HG02798 (cell line): ENCODE data around the gene TMPRSS13.
"Not testable (repeated sequence)": the region's sequence is repeated elsewhere in the genome, so short reads cannot be mapped to it uniquely, and the experiment has no call there.

Experiments used
- ATAC-seq: cut with Tn5 transposase; IDR thresholded peaks from one replicate; pipeline ENCODE4 v1.9.1; 2021; ENCODE audit warnings: mild to moderate bottlenecking; ENCODE audit not compliant: unreplicated experiment, poor library complexity

The TMPRSS13 gene

DNA sequence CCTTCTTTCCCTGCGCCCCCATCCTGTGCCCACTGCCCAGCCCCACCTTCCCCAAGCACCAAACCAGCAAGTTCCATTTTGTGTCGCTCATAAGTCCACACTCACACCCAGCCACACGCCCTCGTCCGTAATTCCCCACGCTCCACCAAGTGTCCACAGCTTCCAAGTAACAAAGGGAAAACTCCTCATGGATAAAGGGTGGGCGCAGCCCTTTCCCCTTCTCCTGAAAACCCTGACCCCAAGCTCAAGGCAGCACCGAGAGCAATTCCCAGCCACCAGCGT lies 53.2 kb downstream of the TMPRSS13 start:
- ATAC-seq, result no peak

DNA sequence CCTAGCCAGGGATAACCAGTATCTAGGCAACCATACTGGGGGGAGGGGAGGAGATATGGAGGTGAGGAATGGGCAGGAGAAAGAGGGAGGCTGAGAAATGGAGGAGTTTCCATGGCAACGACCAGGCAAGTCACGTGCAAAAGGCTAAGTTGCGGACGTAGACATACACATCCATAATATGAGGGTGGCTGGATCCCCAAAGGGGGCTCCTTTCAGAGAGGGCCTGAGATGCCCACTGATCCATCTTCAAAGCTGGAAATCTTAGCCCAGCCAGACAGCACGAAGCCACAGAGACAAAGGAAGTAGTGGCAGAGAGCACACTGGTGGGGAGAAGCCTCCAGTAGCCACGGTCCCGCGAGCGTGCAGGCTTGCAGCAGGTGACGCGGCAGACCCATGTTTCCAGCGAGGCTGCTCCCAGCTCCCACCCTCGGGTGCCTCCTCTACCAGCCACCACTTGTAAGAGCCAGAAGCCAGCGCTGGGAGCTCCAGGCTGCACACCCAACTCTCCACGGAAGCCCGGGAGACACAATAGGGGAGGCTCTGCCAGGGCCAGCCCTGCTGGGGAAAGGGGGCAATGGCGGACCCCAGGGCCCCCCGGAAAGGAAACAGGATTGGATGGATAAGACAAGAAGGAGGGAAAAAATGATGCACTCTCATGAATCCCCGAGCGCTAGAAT lies 53.7 kb downstream of the TMPRSS13 start:
- no peak for ATAC-seq

DNA sequence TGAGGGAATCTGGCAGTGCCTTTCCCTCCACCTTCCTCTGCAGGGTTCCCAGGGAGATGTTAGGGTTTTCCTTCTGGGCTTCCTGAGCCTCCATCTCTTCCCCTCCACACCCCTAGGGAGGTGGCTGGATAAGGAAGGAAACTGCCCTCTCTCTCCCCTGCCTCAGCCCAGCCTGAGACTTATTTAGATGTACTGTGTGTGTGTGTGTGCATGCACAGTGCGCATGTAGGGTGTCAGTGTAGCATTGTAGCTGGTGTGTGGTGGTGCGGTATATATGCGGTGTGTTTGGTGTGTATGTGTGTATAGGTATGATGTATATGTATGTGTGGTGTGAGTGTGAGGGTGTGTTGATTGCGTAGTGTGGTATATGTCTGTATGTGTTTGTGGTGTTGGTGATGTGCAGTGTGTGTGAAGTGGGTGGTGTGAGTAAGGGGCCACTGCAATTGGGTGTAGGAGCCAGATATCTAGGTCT lies 54.3 kb downstream of the TMPRSS13 start:
- no peak for ATAC-seq

DNA sequence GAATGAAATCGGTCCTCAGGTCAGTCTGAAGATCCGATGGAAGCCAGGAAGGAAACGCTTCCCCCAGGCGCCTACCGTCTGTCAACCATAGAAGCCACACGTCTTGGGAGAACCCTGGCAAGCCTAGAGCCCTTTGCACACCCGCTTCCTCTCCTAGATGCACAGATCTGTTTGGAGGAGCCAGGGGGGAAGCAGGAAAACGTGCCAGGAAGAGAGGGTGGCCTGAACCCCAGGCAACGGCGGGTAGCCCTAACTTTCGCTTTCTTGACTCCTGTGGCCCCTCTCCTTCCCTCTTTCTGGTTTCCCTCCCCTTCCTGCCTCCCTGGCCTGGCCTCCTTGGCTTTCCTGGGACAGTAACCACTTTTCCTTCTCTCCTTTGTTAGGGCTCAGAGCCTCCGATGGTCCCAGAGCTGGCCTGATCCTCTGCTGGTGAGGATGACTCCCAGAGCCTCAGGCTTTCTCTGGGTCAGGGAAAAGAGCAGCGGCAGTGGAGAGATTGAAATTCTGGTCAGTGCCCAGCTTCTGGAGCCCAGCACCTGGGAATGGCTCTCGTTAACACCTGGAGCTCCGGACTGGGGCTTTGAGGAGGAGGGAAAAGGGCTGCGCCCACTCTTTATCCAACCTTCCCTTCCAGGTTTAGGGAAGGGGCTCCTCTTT lies 54.8 kb downstream of the TMPRSS13 start:
- ATAC-seq, result no peak

DNA sequence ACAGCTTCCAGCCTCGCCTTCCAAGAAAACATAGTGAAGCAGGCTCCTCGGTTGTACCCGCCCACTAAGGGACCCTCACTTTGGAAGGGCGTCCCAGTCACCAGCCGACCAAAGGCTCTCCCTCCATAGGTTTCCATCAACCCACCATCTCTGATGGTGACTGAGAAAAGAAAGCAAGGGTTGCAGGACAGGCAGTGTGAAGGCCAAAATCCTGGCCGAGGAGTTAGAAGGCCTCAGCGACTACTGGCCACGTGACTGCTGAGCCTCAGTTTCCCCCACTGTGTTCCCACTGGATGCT lies 55.4 kb downstream of the TMPRSS13 start:
- no peak for ATAC-seq

DNA sequence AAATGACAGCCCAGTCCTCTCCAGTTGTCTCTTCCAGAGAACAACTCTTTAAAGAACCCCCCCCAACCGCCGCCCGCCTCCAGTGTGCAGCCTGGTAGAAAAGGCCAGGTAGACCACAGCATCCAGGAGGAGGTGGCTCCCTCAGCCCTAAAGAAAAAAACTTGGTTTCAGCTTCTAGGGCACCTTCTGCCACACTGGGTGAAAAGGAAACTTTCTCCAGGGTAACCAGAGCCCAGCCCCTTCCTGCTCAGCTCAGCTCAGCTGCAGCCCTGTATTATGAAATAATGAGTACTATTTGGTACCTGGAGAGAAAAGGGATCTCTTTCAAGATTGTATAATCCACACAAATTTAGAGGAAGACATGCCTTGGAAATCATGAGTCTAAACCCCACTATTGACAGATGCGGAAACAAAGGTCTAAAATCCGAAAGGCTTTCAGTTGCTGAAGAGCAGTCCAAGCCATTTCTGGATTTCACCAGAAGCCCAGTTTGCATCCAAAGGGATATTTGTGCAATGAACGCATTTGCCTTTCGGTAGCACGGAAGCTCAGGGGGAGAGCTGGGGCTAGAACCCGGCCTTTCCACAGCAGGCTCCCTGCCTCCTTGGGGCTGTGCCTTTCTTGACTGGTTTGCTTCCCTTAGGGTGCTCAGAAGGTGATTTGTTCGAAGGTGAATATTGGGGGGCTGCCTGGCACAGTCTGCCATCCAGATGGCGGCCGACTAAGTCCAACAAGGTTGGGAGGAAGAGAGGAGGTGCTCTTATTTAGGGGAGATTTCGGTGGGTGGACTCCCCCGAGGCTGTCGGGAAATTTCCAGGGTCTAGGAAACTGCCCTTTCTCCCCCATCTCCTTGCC lies 56.0 kb downstream of the TMPRSS13 start:
- ATAC-seq, result no peak

DNA sequence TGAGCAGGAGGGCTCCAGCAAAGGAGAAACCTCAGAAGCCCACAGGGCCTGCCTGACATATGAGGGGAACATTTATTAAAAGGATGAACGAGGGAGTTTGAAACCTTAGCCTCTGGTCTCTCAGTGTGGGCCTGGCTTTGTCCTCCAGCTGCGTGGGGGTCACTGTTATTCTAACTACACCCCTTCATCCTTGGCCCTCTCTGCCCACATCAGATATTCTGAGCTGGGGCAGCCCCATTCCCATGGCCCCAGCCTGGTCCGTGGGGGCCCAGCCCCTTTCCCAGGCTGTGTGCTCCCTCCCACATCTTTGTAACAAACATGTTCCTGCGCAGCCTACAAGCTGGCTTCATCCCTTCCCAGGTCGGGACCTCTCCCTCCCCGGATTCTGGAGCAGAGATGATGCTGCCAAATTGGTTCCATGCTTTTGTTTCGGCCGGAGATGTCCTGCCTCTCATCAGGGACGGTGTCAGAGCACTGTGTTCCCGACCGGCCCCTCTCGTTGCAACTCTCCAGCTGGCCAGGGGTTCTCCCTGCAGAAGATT lies 56.7 kb downstream of the TMPRSS13 start:
- ATAC-seq, result no peak

DNA sequence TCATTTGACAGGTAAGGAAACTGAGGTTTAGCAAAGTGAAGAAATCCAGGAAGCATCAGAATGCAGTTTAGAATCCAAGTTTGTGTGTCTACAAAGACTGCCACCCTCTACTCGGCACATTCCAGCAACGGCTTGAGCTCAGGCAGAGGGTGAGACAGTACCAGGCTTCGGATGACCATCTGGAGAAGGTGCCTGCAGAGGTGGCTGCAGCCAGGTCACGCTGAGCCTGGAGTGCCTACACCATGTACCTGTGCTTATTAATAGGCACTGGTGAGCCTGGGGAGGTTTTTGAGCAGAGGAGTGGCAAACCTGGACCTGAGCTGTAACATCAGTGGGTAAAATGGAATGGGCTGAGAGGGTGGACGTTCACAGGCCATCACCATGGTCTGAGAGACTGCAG lies 57.4 kb downstream of the TMPRSS13 start:
- no peak for ATAC-seq

DNA sequence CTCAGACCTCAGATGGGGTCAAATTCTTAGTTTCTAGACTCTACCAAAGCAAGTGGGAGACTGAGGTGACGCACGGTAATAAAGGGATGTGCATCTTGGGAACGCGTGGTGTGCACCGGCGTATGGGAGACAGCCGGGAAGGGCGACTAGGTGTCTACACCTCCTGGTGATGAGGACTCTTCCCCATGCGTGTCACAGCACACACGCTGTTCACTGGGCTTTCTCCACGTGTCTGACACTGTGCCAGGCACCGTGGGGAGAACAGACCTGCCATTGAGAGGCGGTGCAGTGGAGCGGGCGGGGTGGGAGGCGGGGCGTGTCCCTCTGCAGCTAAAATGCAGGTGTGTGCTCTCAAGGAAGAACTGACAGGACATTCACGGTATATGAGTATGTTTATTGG lies 58.0 kb downstream of the TMPRSS13 start:
- ATAC-seq, result no peak

DNA sequence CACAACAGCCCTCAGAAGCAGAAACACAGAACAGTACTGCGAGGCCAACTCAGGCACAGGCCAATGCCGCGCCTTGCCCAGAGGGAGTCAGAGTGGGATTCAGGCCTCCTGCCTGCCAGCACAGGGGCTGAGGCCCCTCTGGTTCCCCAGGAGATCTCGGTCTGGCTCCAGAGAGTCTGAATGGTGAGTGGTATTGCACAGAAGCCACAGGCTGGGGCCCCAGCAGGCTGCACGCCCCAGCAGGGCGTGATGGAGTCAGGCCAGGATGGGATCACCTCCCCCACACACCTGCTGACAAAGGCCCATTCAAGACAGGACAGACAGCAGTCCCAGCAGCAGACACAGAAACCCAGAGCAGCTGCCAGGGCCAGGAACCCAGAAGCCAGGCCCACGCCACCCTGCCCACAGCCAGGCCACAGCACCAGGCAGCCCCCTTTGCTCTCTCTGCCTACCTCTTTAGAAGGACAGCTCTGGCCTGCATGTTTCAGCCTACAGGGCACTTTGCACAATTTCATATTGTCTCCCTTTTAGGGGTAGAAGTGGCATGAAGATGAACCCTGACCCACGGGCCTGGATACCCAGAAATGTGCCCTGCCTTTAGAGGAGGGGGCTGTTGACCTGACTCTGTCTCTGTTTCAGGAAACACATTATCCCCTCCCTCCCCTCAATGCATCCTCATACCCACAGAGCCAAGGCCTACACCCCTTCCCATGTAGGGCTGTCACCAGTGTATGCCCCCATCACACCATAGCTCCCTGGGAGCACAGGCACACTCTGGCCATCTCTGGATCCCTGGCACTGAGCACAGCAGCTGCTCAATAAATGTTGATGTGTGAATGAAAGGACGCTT lies 58.9 kb downstream of the TMPRSS13 start:
- ATAC-seq, result no peak

DNA sequence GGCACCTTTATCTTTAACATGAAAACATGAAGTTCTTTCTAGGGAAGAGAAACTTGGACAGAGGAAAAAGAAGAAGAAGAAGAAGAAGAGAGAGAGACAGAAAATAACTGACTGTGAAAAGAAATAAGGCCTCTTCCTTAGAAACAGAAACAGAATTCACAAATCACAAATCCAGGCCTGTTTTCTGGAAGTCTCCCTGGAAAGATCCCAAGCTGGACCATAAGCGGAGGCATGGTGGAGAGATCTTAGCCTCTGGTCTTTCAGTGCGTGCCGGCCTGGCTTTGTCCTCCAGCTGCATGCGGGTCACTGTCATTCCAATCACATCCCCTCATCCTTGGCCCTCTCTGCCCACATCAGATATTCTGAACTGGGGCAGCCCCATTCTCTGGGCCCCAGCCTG lies 59.6 kb downstream of the TMPRSS13 start:
- no peak for ATAC-seq

DNA sequence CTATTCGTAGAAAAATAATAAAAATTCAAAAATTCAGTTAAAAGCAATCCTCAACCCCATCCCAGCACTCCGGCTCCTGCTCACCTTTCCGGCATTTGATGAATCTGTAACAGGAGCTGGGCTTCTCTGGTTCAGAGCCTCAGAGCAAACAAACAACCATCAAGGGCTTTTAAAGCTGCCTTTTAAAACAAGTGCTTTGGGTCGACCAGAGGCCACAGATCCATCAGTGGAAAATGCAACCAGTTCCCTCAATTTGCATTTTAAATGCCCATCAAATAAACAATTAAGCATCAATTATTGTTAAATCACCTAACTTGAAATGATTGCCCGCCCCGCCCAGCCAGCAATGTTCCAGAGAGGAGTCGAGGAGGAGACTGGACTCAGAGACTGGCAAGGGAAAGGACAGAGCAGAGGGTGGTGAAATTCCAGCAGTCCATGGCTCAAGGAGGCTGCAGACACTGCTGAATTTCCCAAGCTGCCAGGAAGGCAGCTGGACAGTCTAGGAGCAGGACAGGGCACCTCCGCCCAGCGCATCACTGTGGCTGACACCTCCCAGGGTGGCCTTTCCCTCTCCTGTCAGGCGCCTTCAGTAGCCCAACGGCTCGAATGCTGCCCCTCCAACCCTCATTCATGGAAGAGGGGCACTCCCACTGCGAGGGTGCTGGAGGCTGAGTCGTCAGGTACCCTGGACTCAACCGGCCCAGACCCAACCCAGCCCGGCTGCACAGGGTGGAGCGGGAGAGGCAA lies 60.2 kb downstream of the TMPRSS13 start:
- no peak for ATAC-seq

DNA sequence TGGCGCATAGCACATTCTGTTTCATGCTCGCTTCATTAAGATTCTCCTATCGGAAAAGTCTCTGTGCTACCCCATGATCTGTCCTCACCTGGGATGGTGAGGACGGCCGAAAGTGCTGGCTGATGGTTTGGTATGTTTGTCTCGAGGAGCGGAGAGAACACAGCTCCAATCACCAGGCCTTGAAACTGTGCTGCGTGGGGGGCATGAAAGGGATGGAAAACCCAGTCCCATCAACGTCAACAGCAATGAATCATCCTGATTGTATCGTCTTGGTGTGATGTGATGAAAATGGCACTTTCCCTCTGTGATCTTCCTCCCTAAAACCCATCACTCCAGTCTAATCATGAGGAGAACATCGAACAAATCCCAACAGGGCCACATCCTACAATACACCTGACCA lies 61.1 kb downstream of the TMPRSS13 start:
- no peak for ATAC-seq

DNA sequence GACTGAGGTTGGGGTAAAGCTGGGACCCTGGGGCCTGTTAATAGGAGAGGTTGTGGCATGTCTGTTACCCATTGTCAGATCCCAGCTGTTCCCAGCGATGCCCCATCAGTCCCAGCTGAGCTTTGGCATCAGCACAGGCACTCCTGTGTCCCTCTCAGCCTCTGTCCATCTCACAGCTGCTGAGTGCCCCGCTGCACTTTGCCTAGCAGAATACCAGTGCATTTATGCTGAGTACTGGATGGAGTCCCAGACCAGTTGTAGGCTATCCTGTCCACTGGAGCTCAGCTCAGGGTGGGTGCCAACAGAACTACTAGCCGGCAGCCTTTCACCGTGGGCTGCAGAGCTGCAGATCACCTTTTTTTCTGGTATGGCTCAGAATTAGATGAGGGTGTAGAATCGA lies 62.7 kb downstream of the TMPRSS13 start:
- ATAC-seq, result no peak

DNA sequence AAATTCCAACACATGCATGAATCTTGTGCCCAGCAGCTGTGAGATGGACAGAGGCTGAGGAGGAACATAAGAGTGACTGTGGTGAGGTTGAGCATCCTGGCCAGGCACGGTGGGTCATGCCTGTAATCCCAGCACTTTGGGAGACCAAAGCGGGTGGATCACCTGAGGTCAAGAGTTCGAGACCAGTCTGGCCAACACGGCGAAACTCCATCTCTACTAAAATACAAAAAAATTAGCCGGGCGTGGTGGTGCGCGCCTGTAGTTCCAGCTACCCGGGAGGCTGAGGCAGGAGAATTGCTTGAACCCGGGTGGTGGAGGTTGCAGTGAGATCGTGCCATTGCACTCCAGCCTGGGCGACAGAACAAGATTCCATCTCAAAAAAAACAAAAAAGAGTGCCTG lies 63.7 kb downstream of the TMPRSS13 start:
- ATAC-seq, result not testable (repeated sequence)

DNA sequence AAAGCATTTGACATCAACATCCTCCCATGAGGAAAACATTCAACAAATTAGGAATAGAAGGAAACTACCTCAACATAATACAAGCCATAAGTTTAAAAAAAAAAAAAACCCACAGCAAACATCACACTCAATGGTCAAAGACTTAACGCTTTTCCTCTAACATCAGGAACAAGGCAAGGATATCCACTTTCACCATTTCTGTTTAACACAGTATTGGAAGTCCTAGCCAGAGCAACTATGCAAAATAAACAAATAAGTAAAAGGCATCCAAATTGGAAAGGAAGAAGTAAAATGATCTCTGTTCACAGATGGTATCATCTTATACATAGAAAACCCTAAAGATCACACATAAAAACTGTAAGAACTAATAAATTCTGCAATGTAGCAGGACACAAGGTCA lies 65.8 kb downstream of the TMPRSS13 start:
- ATAC-seq, result no peak

DNA sequence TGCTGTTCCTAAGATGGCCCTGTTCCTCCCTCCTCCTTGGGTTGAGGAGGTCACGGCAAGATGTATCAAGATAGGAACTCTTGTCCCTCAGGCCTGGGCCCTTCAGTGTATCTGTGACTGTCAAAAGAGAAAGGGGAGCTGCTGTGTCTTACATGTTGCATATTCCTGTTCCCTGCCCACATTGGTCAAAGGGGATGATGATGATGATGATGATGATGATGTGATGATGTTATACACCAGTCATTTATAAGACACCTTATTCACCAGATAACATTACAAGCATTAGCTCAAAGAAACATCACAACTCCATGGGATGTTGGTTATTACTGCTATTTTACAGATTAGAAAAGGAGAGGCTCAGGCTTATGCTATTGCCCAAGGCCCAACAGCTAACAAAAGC lies 66.4 kb downstream of the TMPRSS13 start:
- no peak for ATAC-seq

DNA sequence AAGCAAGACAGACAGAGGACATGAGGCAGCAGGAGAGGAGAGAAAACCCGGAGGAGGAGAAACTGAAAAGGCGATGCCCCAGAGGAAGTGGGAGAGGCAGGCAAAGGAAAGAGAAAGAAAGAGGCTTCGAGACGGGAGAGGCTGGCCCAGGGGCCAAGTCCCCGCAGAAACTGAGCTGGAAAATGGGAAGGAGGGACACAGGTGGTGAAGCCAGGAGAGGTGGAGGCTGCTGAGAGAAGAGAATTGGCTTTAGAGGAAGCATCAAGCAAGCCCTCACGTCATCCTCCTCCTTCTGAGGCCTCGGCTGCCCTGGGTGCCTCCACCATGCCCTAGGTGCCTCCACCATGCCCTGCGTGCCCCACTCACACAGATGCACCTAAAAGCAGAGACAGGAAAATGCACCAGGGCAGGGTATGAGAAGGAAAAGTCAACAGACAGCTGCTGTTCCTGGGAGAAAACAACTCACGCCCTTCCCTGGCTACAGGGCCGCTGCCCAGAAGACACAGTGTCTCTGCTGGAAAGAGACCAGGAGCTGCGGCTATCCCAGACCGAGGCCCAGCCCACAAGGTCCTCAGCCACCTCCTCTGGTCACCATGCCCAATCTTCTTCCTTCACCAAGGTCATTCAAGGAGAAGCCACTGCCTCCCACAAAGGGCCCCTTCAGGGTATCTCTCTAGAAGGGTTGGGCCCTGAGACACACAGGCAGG lies 67.0 kb downstream of the TMPRSS13 start:
- no peak for ATAC-seq
